Hepatocyte (in vitro differentiated cells): ENCODE measurements around the gene TRRAP. TPM values are rescaled to one million over a fixed set of nuclear protein-coding genes. Genes with fewer than 3 reads are reported as not detected.
A peak's percentile ranks its signal among the peaks of the same experiment; 100 is the strongest.
"Not testable (repeated sequence)": the region's sequence is repeated elsewhere in the genome, so short reads cannot be mapped to it uniquely, and the experiment has no call there.

Experiments used
- DNase-seq: peaks from one replicate; pipeline ENCODE4 v3.0.0-alpha.2; 2016; ENCODE audit warnings: low spot score
- H2AFZ ChIP-seq: fragments of 200-600 bp; sonication (generic); 2 replicates; pipeline ENCODE4 v1.6.0; 2016; ENCODE audit warnings: antibody characterized with exemption, mild to moderate bottlenecking
- H3K27ac ChIP-seq: fragments of 200-600 bp; sonication (generic); 2 replicates; pipeline ENCODE4 v1.5.1; 2016; ENCODE audit warnings: mild to moderate bottlenecking
- H3K27me3 ChIP-seq: fragments of 200-600 bp; sonication (generic); 2 replicates; pipeline ENCODE4 v1.6.1; 2016
- H3K36me3 ChIP-seq: fragments of 200-600 bp; sonication (generic); replicated peaks from 2 replicates; pipeline ENCODE4 v1.5.1; 2016; ENCODE audit warnings: low read depth; ENCODE audit not compliant: insufficient read depth
- H3K4me1 ChIP-seq: fragments of 200-600 bp; sonication (generic); 2 replicates; pipeline ENCODE4 v1.5.1; 2016; ENCODE audit warnings: mild to moderate bottlenecking, moderate library complexity; ENCODE audit not compliant: insufficient read depth
- H3K4me2 ChIP-seq: fragments of 200-600 bp; sonication (generic); 2 replicates; pipeline ENCODE4 v1.6.0; 2016
- H3K4me3 ChIP-seq: fragments of 200-600 bp; sonication (generic); 2 replicates; pipeline ENCODE4 v1.5.1; 2016; ENCODE audit warnings: mild to moderate bottlenecking
- H3K79me2 ChIP-seq: fragments of 200-600 bp; sonication (generic); 2 replicates; pipeline ENCODE4 v1.6.0; 2017; ENCODE audit warnings: mild to moderate bottlenecking
- H3K9me2 ChIP-seq: fragments of 200-600 bp; sonication (generic); replicated peaks from 2 replicates; pipeline ENCODE4 v1.6.0; 2017; ENCODE audit warnings: mild to moderate bottlenecking; ENCODE audit not compliant: insufficient read depth
- H3K9me3 ChIP-seq: fragments of 200-600 bp; sonication (generic); 2 replicates; pipeline ENCODE4 v1.5.1; 2016; ENCODE audit warnings: low read depth, mild to moderate bottlenecking
- H4K20me1 ChIP-seq: fragments of 200-600 bp; sonication (generic); 2 replicates; pipeline ENCODE4 v1.6.0; 2016; ENCODE audit warnings: mild to moderate bottlenecking; ENCODE audit not compliant: insufficient read depth, poor library complexity, severe bottlenecking
- CTCF ChIP-seq: fragments of 200-600 bp; sonication (generic); IDR thresholded peaks from 2 replicates; pipeline ENCODE4 v1.5.1; 2016; ENCODE audit warnings: antibody characterized with exemption, mild to moderate bottlenecking; ENCODE audit not compliant: poor library complexity
- EZH2 ChIP-seq: fragments of 200-600 bp; sonication (generic); IDR thresholded peaks from 2 replicates; pipeline ENCODE4 v1.6.1; 2016; ENCODE audit warnings: antibody characterized with exemption, mild to moderate bottlenecking, borderline replicate concordance
- EZH2phosphoT487 ChIP-seq: fragments of 200-600 bp; sonication (generic); IDR thresholded peaks from one replicate; pipeline ENCODE4 v1.6.1; 2018; ENCODE audit warnings: antibody characterized with exemption, mild to moderate bottlenecking, low read depth, moderate library complexity; ENCODE audit not compliant: unreplicated experiment, severe bottlenecking
- WGBS: methylation state at CpG from one replicate; pipeline ENCODE4 v1.1.6; 2016; ENCODE audit warnings: low lambda C conversion rate; ENCODE audit errors: missing lambda C conversion rate; 5-methylcytosine and 5-hydroxymethylcytosine counted together
- polyA plus RNA-seq: library from polyadenylated mRNA; unstranded; fragments of >200 nt; fragmentation: Nextera tagmentation; extraction: Ambion mirVana; gene quantifications from 2 replicates; pipeline ENCODE4 v1.2.1, GENCODE V29; 2016
- total RNA-seq: library from RNA; depleted of rRNA; stranded (reverse); fragments of >200 nt; gene quantifications from 2 replicates; pipeline ENCODE4 v1.2.3, GENCODE V29; 2014

TRRAP gene
- total and polyA plus RNA-seq, 2 experiments from 2014 or later = 6.1 to 25.1 TPM

GRCh38 chr7:98870807-98871491, 7.4 kb upstream of the TRRAP start:
- Histone ChIP-seq H3K27ac (no peak overlapping the region), H3K9me3 (no peaks in the 10 kb centered on the region), H2AFZ (no peak overlapping the region), H3K36me3 (no peaks in the 10 kb centered on the region), H3K27me3 (peaks cover 37% of the 10 kb centered on the region), H4K20me1 (no peaks in the 10 kb centered on the region), H3K79me2 (no peaks in the 10 kb centered on the region), H3K9me2 (no peaks in the 10 kb centered on the region), H3K4me3 (no peak overlapping the region), H3K4me2 (peak overlapping the region; percentile 90), H3K4me1 (no peaks in the 10 kb centered on the region)
- no peak for DNase-seq
- WGBS = 80% methylated on average over 13 of the region's 17 CpGs
- TF ChIP-seq CTCF (no peak), EZH2phosphoT487 (no peak), EZH2 (no peak)

- Histone ChIP-seq H3K9me2 (no peaks in the 10 kb centered on the region), H3K4me3 (no peak overlapping the region), H3K4me2 (no peak overlapping the region), H4K20me1 (no peaks in the 10 kb centered on the region), H3K27me3 (peaks cover 37% of the 10 kb centered on the region), H2AFZ (no peak overlapping the region), H3K9me3 (no peaks in the 10 kb centered on the region), H3K79me2 (no peaks in the 10 kb centered on the region), H3K27ac (no peak overlapping the region), H3K36me3 (no peaks in the 10 kb centered on the region), H3K4me1 (no peaks in the 10 kb centered on the region)
- 66% methylated on average over 7 of the region's 7 CpGs for WGBS
- TF ChIP-seq EZH2phosphoT487 (no peak), CTCF (peak; percentile 16)
- DNase-seq = no peak
Observed at GRCh38 chr7:98872328-98872924, 5.9 kb upstream of the TRRAP start.

- WGBS = 91% methylated on average over 9 of the region's 11 CpGs
- not testable (repeated sequence) for H3K9me3 ChIP-seq, H3K4me3 ChIP-seq, H3K9me2 ChIP-seq, H4K20me1 ChIP-seq, H3K27ac ChIP-seq, DNase-seq, H3K79me2 ChIP-seq, H3K4me1 ChIP-seq, H3K4me2 ChIP-seq, H3K36me3 ChIP-seq, H2AFZ ChIP-seq
- peaks cover 28% of the 10 kb centered on the region for H3K27me3 ChIP-seq
Observed at GRCh38 chr7:98873610-98874009, 4.7 kb upstream of the TRRAP start.

GRCh38 chr7:98874942-98875341, 3.4 kb upstream of the TRRAP start:
- H3K27ac ChIP-seq = no peak overlapping the region
- TF ChIP-seq EZH2phosphoT487 (no peak), CTCF (no peak), EZH2 (no peak)
- no peaks in the 10 kb centered on the region for H3K9me2 ChIP-seq
- WGBS = 100% methylated on average over 1 of the region's 1 CpG
- H3K4me2 ChIP-seq = no peak overlapping the region
- peaks cover 8% of the 10 kb centered on the region for H4K20me1 ChIP-seq
- no peak overlapping the region for H2AFZ ChIP-seq
- DNase-seq = no peak
- H3K4me1 ChIP-seq = no peaks in the 10 kb centered on the region
- peaks cover 15% of the 10 kb centered on the region for H3K79me2 ChIP-seq
- H3K27me3 ChIP-seq = peaks cover 17% of the 10 kb centered on the region
- H3K4me3 ChIP-seq = no peak overlapping the region
- H3K9me3 ChIP-seq = no peaks in the 10 kb centered on the region
- H3K36me3 ChIP-seq = no peaks in the 10 kb centered on the region
